Ovary (tissue), 9 donors: Measurements from ENCODE around the gene SULT4A1. TPM values are rescaled to one million over a fixed set of nuclear protein-coding genes. Genes with fewer than 3 reads are reported as not detected.

Source experiments
- DNase-seq, 5 donors: peaks; one replicate each; pipeline ENCODE4 v3.0.0-alpha.2; 2019 to 2020
- H3K27ac ChIP-seq, 2 donors: fragments of 200-600 bp; one replicate each; pipeline versions ENCODE4 v1.5.1 to v1.8.0; 2019 to 2022
- H3K27me3 ChIP-seq: fragments of 200-600 bp; one replicate; pipeline ENCODE4 v1.8.0; 2022
- H3K36me3 ChIP-seq: fragments of 200-600 bp; sonication (generic); one replicate; pipeline ENCODE4 v1.5.1; 2019
- H3K4me1 ChIP-seq: one replicate; pipeline ENCODE4 v1.8.1; 2013; ENCODE audit warnings: mild to moderate bottlenecking, moderate library complexity; ENCODE audit not compliant: insufficient read depth
- H3K4me3 ChIP-seq: fragments of 200-600 bp; sonication (generic); one replicate; pipeline ENCODE4 v1.5.1; 2017
- H3K9me3 ChIP-seq, 2 donors: fragments of 200-600 bp in 1 of 2; sonication (generic) in 1 of 2; one replicate each; pipeline versions ENCODE4 v1.5.1 to v1.8.1; 2013 to 2019; ENCODE audit warnings: mild to moderate bottlenecking in 1 of 2, moderate library complexity in 1 of 2
- CTCF ChIP-seq, 3 donors: fragments of 450-650 bp in 2 of 3; fragments of 200-600 bp in 1 of 3; IDR thresholded peaks; one replicate each; pipeline versions ENCODE4 v1.5.1 to v1.8.0; 2016 to 2022; ENCODE audit warnings: antibody characterized with exemption in 3 of 3, mild to moderate bottlenecking in 1 of 3
- EP300 ChIP-seq: sonication (generic); formaldehyde crosslinking; IDR thresholded peaks from one replicate; pipeline ENCODE4 v1.6.1; 2017; ENCODE audit warnings: antibody characterized with exemption
- POLR2A ChIP-seq: fragments of 450-650 bp; IDR thresholded peaks from one replicate; pipeline ENCODE4 v1.6.1; 2017; ENCODE audit warnings: antibody characterized with exemption, mild to moderate bottlenecking, moderate library complexity
- WGBS, 3 donors: extraction: QIAGEN DNeasy Blood & Tissue Kit in 1 of 3; methylation state at CpG; one replicate each; pipeline versions ENCODE4 v1.1.5 to v1.1.7; 2013 to 2017; 5-methylcytosine and 5-hydroxymethylcytosine counted together
- intact Hi-C, 4 donors: fragments of 100-400 bp; cut with DNase I; formaldehyde crosslinking; loops; one replicate each; pipeline versions ENCODE4 v1.11.0 to v1.15.1; 2022 to 2023
- polyA plus RNA-seq, 2 donors: library from polyadenylated mRNA; stranded (reverse); fragments of 200-250 nt in 1 of 2; fragments of 350-450 nt in 1 of 2; fragmentation: Illumina TruSeq in 1 of 2; extraction: RNeasy Lipid Tissue Mini Kit (QIAGEN cat#74804) in 1 of 2; gene quantifications; one replicate each; pipeline ENCODE4 v1.2.3, GENCODE V29; 2013 to 2014
- small RNA-seq: library from RNA; depleted of rRNA; stranded (forward); fragments of <200 nt; gene quantifications from one replicate; pipeline ENCODE3, GENCODE V24; 2016
- total RNA-seq, 7 donors: library from RNA; depleted of rRNA in 2 of 7; stranded (reverse); fragments of >200 nt in 2 of 7; fragmentation: NEBNext Ultra II Directional in 3 of 7; extraction: Animal tissue kit (Norgen Biotek cat#: 25700) in 3 of 7; gene quantifications; one replicate each; pipeline versions ENCODE4 v1.1.0 to v1.2.4, GENCODE V29; 2016 to 2023
- donor health status: DM: no; HTN: no; CAD: no; lungs with moderate emphysema.
- donor health status: DM: no; HTN: no; CAD: no.
- donor health status: Bipolar disorder and iron deficiency.
- donor health status: DM: yes; HTN: yes; CAD: no.
- donor health status: DM: no; HTN: no; CAD: no.
- donor health status: DM: yes; HTN: yes; CAD: no.

The SULT4A1 gene
- total and polyA plus RNA-seq, 9 donors = 0.36 to 3.5 (median 1.8) TPM

DNA sequence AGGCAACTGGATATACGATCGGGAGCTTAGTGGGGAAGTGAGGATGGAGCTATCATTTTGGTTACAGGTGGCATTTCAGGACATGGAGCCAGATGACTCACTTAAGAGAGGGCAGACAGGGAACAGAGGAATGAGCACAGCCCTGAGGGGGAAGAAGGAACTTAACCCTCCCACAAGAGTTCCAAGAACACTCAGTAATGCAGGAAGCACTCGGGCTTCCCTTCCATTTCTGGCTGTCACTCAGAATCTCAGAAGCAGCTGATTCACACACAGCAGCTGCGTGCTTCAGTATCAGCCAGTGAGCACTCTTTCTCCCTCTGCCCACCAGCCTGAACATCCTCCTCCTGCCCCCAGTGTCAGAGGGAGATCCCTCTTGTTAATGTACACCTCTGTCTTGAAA lies 85.0 kb downstream of the SULT4A1 start:
- TF ChIP-seq CTCF (IDR thresholded peaks at IDR 0.05) (no peak), POLR2A (no peak), EP300 (no peak)
- H3K27ac ChIP-seq = no peak overlapping the region
- no peak for DNase-seq
- H3K36me3 ChIP-seq = no peaks in the 10 kb centered on the region
- no peaks in the 10 kb centered on the region for H3K27me3 ChIP-seq
- H3K4me1 ChIP-seq = no peaks in the 10 kb centered on the region
- H3K9me3 ChIP-seq = no peaks in the 10 kb centered on the region
- no peak overlapping the region for H3K4me3 ChIP-seq
- intact Hi-C loops = no loop called here
- 44 to 61% (median 54%) methylated on average over 4 of the region's 4 CpGs for WGBS, 3 donors

DNA sequence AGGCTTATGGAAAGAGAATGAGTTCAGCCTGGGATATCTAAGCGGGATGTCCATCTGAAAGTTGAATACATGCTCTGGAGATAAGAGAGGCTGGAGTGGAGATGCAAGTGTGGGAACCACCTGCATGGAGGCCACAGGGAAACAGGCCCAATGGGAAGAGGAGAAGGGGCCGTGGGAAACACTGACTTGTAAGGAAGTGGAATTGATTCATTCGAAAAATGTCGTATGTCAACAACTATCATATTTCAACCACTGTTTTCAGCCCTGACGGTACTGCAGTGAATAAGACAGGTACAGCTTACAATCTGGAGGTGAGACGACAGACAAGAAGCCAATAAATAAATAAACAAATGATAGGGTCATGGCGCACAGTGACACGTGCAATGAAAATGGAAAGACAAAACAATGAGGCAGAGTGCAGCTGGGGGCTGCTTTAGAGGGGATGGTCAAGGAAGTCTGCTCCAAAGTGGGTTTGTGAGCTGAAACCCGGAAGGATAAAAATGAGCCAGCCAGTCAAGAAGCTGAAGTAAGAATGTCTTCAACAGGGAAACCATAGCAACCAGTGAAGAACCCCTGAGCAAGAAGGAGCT lies 86.1 kb downstream of the SULT4A1 start:
- Histone ChIP-seq H3K9me3 (no peaks in the 10 kb centered on the region), H3K27me3 (no peaks in the 10 kb centered on the region), H3K4me3 (no peak overlapping the region), H3K27ac (no peak overlapping the region), H3K36me3 (no peaks in the 10 kb centered on the region), H3K4me1 (no peaks in the 10 kb centered on the region)
- TF ChIP-seq CTCF (IDR thresholded peaks at IDR 0.05) (no peak), EP300 (no peak), POLR2A (no peak)
- 80 to 82% (median 81%) methylated on average over 9 of the region's 9 CpGs for WGBS, 3 donors
- DNase-seq = no peak
- intact Hi-C loops = no loop called here

Small RNAs within 50 kb of the gene (small RNA-seq; reads per million reads assigned to genes)
- gene HMGN2P9 = not detected

Other genes starting within 250 kb of the SULT4A1 start
- gene EFCAB6, start 50.2 kb downstream of the SULT4A1 start, total RNA-seq = 10 to 100 TPM in 1 of 7 donors, 1 to 10 TPM in 6; 4.7 to 17.5 (median 7.2) TPM
- gene EFCAB6, start 50.2 kb downstream of the SULT4A1 start, polyA plus RNA-seq = 1 to 10 TPM in 1 of 2 donors, under 1 TPM in 1; 1.00 to 2.5 TPM
- under 1 TPM in 1 of 7 donors, not detected in 6; 0.10 TPM for gene PNPLA5, start 29.5 kb upstream of the SULT4A1 start, total RNA-seq
- gene PNPLA5, start 29.5 kb upstream of the SULT4A1 start, polyA plus RNA-seq = not detected
- gene PNPLA3, start 61.3 kb upstream of the SULT4A1 start, total RNA-seq = 1 to 10 TPM in 4 of 7 donors, under 1 TPM in 3; 0.45 to 4.1 (median 1.3) TPM
- 1 to 10 TPM in 1 of 2 donors, under 1 TPM in 1; 0.31 to 8.0 TPM for gene PNPLA3, start 61.3 kb upstream of the SULT4A1 start, polyA plus RNA-seq
- 10 to 100 TPM; 18.0 to 47.3 (median 42.4) TPM for gene SAMM50, start 92.9 kb upstream of the SULT4A1 start, total RNA-seq
- 10 to 100 TPM; 34.4 to 60.2 TPM for gene SAMM50, start 92.9 kb upstream of the SULT4A1 start, polyA plus RNA-seq
- gene PARVB, start 161.8 kb upstream of the SULT4A1 start, total RNA-seq = 10 to 100 TPM; 12.3 to 62.9 (median 40.0) TPM
- 10 to 100 TPM; 23.0 to 29.6 TPM for gene PARVB, start 161.8 kb upstream of the SULT4A1 start, polyA plus RNA-seq